Suppressor macrophage treated with lipopolysaccharide for 4 hours (primary cell): Measurements from ENCODE around the gene WASF1.
A peak's percentile ranks its signal among the peaks of the same experiment; 100 is the strongest.
"Not testable (repeated sequence)": the region's sequence is repeated elsewhere in the genome, so short reads cannot be mapped to it uniquely, and the experiment has no call there.

Experiments
- DNase-seq: peaks from one replicate; pipeline ENCODE4 v3.0.0-alpha.2; 2020

WASF1 gene

GRCh38 chr6:110170081-110170480 is 9.4 kb downstream of the WASF1 start:
- DNase-seq = no peak

- DNase-seq = no peak
Observed at GRCh38 chr6:110158479-110158878, 21.0 kb downstream of the WASF1 start.

- no peak for DNase-seq
Observed at GRCh38 chr6:110147870-110148269, 31.6 kb downstream of the WASF1 start.

- peak; percentile 9 for DNase-seq
Observed at GRCh38 chr6:110140650-110141049, 38.8 kb downstream of the WASF1 start.

GRCh38 chr6:110139052-110139451 is 40.4 kb downstream of the WASF1 start:
- no peak for DNase-seq

GRCh38 chr6:110137924-110138887 is 41.3 kb downstream of the WASF1 start:
- DNase-seq = no peak

- no peak for DNase-seq
Observed at GRCh38 chr6:110130362-110130761, 49.1 kb downstream of the WASF1 start.

- no peak for DNase-seq
Observed at GRCh38 chr6:110128418-110128817, 51.1 kb downstream of the WASF1 start.

GRCh38 chr6:110125361-110125760 is 54.1 kb downstream of the WASF1 start:
- DNase-seq = no peak

GRCh38 chr6:110121655-110122054 is 57.8 kb downstream of the WASF1 start:
- DNase-seq = not testable (repeated sequence)

GRCh38 chr6:110116258-110116657 is 63.2 kb downstream of the WASF1 start:
- DNase-seq = no peak

- DNase-seq = no peak
Observed at GRCh38 chr6:110114004-110114403, 65.5 kb downstream of the WASF1 start.

- no peak for DNase-seq
Observed at GRCh38 chr6:110105296-110105695, 74.2 kb downstream of the WASF1 start.

- DNase-seq = no peak
Observed at GRCh38 chr6:110103260-110103659, 76.2 kb downstream of the WASF1 start.

- no peak for DNase-seq
Observed at GRCh38 chr6:110102411-110102810, 77.1 kb downstream of the WASF1 start.

GRCh38 chr6:110101885-110102284 is 77.6 kb downstream of the WASF1 start:
- DNase-seq = no peak

GRCh38 chr6:110098511-110099116 is 80.9 kb downstream of the WASF1 start:
- DNase-seq = no peak

- peak; percentile 23 for DNase-seq
Observed at GRCh38 chr6:110097443-110097842, 82.0 kb downstream of the WASF1 start.

- DNase-seq = no peak
Observed at GRCh38 chr6:110095935-110096334, 83.5 kb downstream of the WASF1 start.

GRCh38 chr6:110095101-110095500 is 84.4 kb downstream of the WASF1 start:
- no peak for DNase-seq

GRCh38 chr6:110093981-110094380 is 85.5 kb downstream of the WASF1 start:
- no peak for DNase-seq

GRCh38 chr6:110090876-110091275 is 88.6 kb downstream of the WASF1 start:
- DNase-seq = no peak

- no peak for DNase-seq
Observed at GRCh38 chr6:110089323-110089722, 90.1 kb downstream of the WASF1 start.

- DNase-seq = no peak
Observed at GRCh38 chr6:110085285-110085684, 94.2 kb downstream of the WASF1 start.
